ENCODE measurements around the gene PHLDB1. TPM values are rescaled to one million over a fixed set of nuclear protein-coding genes. Genes with fewer than 3 reads are reported as not detected.

Gene PHLDB1
- polyA plus RNA-seq, 1 donor (not counting 4 experiments of a cell fraction or from before 2014, with no cell fraction given) = 35.0 TPM

- dilution Hi-C loops (cut with MboI; ENCODE audit: extremely low pct_ligation_motif_present, low sequenced_read_pairs) = no loop called here
Measured at GRCh38 chr11:118697346-118697745, 89.9 kb downstream of the PHLDB1 start.

GRCh38 chr11:118699506-118700220 lies 92.2 kb downstream of the PHLDB1 start:
- Histone ChIP-seq H3K27ac (ENCODE audit: control insufficient read depth, insufficient read depth, low read length) (no peak overlapping the region), H3K4me1 (ENCODE audit: control insufficient read depth, extremely low read depth, insufficient read depth, low read length) (peaks cover 2% of the 10 kb centered on the region), H2AFZ (ENCODE audit: control insufficient read depth, low read length) (no peak overlapping the region), H3K27me3 (ENCODE audit: control insufficient read depth, extremely low read depth, insufficient read depth, low read length) (no peaks in the 10 kb centered on the region), H3K9me3 (ENCODE audit: control insufficient read depth, low read depth, low read length) (no peaks in the 10 kb centered on the region), H3K9me1 (ENCODE audit: control insufficient read depth, extremely low read depth, insufficient read depth, low read length) (no peaks in the 10 kb centered on the region), H3K79me2 (ENCODE audit: control insufficient read depth, insufficient read depth, low read length) (no peaks in the 10 kb centered on the region), H4K20me1 (ENCODE audit: control insufficient read depth, extremely low read depth, insufficient read depth, low read length) (no peaks in the 10 kb centered on the region), H3K9ac (ENCODE audit: control insufficient read depth, extremely low read depth, insufficient read depth, low read length) (no peak overlapping the region), H3K36me3 (ENCODE audit: control insufficient read depth in 2 of 2, extremely low read depth in 1 of 2, insufficient read depth in 2 of 2, low read length in 2 of 2) (no peaks in the 10 kb centered on the region), H3K4me3 (ENCODE audit: control insufficient read depth in 2 of 3, extremely low read depth in 1 of 3, insufficient read depth in 2 of 3, low read depth in 1 of 3, low read length in 3 of 3) (no peak overlapping the region), H3K4me2 (ENCODE audit: control insufficient read depth, extremely low read depth, insufficient read depth, low read depth, low read length) (no peak overlapping the region)
- DNase-seq (ENCODE audit: low read depth, low spot score) = no peak
- TF ChIP-seq, protein P1, sequence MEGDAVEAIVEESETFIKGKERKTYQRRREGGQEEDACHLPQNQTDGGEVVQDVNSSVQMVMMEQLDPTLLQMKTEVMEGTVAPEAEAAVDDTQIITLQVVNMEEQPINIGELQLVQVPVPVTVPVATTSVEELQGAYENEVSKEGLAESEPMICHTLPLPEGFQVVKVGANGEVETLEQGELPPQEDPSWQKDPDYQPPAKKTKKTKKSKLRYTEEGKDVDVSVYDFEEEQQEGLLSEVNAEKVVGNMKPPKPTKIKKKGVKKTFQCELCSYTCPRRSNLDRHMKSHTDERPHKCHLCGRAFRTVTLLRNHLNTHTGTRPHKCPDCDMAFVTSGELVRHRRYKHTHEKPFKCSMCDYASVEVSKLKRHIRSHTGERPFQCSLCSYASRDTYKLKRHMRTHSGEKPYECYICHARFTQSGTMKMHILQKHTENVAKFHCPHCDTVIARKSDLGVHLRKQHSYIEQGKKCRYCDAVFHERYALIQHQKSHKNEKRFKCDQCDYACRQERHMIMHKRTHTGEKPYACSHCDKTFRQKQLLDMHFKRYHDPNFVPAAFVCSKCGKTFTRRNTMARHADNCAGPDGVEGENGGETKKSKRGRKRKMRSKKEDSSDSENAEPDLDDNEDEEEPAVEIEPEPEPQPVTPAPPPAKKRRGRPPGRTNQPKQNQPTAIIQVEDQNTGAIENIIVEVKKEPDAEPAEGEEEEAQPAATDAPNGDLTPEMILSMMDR (optimal IDR thresholded peaks at IDR 0.05 in 1 of 3, IDR thresholded peaks at IDR 0.05 in 1 of 3, conservative IDR thresholded peaks at IDR 0.05 in 1 of 3; ENCODE audit: extremely low read depth in 1 of 3, insufficient read depth in 2 of 3, low read length in 3 of 3) = no peak
- TF ChIP-seq EZH2 (IDR thresholded peaks at IDR 0.05; ENCODE audit: low read length) = no peak
- dilution Hi-C loops (cut with MboI; ENCODE audit: extremely low pct_ligation_motif_present, low sequenced_read_pairs) = no loop called here
- no peak for FAIRE-seq

More at GRCh38 chr11:118697346-118697745, 89.9 kb downstream of the PHLDB1 start:
- FAIRE-seq (no peak), DNase-seq (ENCODE audit: low read depth, low spot score) (no peak)
- H3K36me3 ChIP-seq (ENCODE audit: control insufficient read depth in 2 of 2, extremely low read depth in 1 of 2, insufficient read depth in 2 of 2, low read length in 2 of 2) = no peaks in the 10 kb centered on the region
- no peaks in the 10 kb centered on the region for H3K79me2 ChIP-seq (ENCODE audit: control insufficient read depth, insufficient read depth, low read length)
- no peak for TF ChIP-seq EZH2 (IDR thresholded peaks at IDR 0.05; ENCODE audit: low read length)
- H2AFZ ChIP-seq (ENCODE audit: control insufficient read depth, low read length) = no peak overlapping the region
- no peak overlapping the region for H3K4me2 ChIP-seq (ENCODE audit: control insufficient read depth, extremely low read depth, insufficient read depth, low read depth, low read length)
- H3K4me1 ChIP-seq (ENCODE audit: control insufficient read depth, extremely low read depth, insufficient read depth, low read length) = peaks cover 12% of the 10 kb centered on the region
- H3K27ac ChIP-seq (ENCODE audit: control insufficient read depth, insufficient read depth, low read length) = no peak overlapping the region
- H4K20me1 ChIP-seq (ENCODE audit: control insufficient read depth, extremely low read depth, insufficient read depth, low read length) = no peaks in the 10 kb centered on the region
- no peaks in the 10 kb centered on the region for H3K9me3 ChIP-seq (ENCODE audit: control insufficient read depth, low read depth, low read length)
- H3K9ac ChIP-seq (ENCODE audit: control insufficient read depth, extremely low read depth, insufficient read depth, low read length) = no peak overlapping the region
- H3K27me3 ChIP-seq (ENCODE audit: control insufficient read depth, extremely low read depth, insufficient read depth, low read length) = no peaks in the 10 kb centered on the region
- no peak overlapping the region for H3K4me3 ChIP-seq (ENCODE audit: control insufficient read depth in 2 of 3, extremely low read depth in 1 of 3, insufficient read depth in 2 of 3, low read depth in 1 of 3, low read length in 3 of 3)
- no peaks in the 10 kb centered on the region for H3K9me1 ChIP-seq (ENCODE audit: control insufficient read depth, extremely low read depth, insufficient read depth, low read length)

Data from keratinocyte (primary cell).